ENCODE measurements around the gene KIFBP. TPM values are rescaled to one million over a fixed set of nuclear protein-coding genes. Genes with fewer than 3 reads are reported as not detected.

KIFBP gene
- total RNA-seq, 1 donor from 2014 or later, result 26.9 TPM

DNA sequence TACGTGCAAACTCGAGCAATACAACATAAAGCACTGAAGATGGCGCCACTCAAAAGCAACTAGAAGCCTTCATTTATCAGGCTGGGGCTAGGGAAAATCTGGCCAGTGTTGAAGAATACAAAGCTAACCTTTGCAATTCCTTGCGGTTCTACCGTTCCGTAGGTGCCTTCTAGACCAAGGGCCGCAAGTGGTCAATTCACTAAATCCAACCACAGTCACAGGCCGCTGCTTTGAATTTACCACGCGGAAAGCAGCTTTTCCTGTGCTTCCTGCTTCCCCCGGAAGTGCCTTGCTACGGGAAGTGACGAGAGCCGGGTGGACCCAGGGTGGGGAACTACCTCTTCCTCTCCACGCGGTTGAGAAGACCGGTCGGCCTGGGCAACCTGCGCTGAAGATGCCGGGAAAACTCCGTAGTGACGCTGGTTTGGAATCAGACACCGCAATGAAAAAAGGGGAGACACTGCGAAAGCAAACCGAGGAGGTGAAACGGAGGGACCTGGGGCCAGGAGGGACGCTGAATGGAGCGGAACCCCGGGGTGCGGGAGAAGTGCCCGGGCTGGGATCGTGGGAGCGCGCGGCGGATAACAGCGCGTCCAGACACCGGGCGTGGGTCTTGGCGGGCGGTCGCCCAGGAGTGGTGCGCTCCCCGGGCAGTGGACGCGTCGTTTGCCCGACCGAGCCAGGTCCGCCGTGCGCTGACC, 32.6 kb upstream of the KIFBP start, which contains the start of gene DDX21:
DDX21 (plus strand) TSS at position 339 of the 701 bp plus-strand sequence; CDS start at position 395, 56 bp downstream.
- Mint-ChIP-seq H3K4me3 (peak within 1 kb of the TSS; percentile 99), H3K27me3 (no peaks in the 10 kb centered on the region), H3K36me3 (peaks cover 17% of the 10 kb centered on the region), H3K27ac (peak within 1 kb of the TSS; percentile 98), H3K9me3 (no peaks in the 10 kb centered on the region), H3K4me1 (ENCODE audit: unreplicated experiment) (peaks cover 15% of the 10 kb centered on the region)
- DNase-seq (ENCODE audit: extremely low spot score, unreplicated experiment), result peak; percentile 87
- peak; percentile 78 for TF ChIP-seq CTCF (conservative IDR thresholded peaks at IDR 0.05)

GRCh38 chr10:68957284-68957615, 31.4 kb upstream of the KIFBP start:
- Mint-ChIP-seq H3K4me3 (peak overlapping the region; percentile 99), H3K9me3 (no peaks in the 10 kb centered on the region), H3K36me3 (peaks cover 27% of the 10 kb centered on the region), H3K27ac (peak overlapping the region; percentile 98), H3K27me3 (no peaks in the 10 kb centered on the region), H3K4me1 (ENCODE audit: unreplicated experiment) (peaks cover 15% of the 10 kb centered on the region)
- TF ChIP-seq CTCF (conservative IDR thresholded peaks at IDR 0.05), result no peak
- no peak for DNase-seq (ENCODE audit: extremely low spot score, unreplicated experiment)

DNA sequence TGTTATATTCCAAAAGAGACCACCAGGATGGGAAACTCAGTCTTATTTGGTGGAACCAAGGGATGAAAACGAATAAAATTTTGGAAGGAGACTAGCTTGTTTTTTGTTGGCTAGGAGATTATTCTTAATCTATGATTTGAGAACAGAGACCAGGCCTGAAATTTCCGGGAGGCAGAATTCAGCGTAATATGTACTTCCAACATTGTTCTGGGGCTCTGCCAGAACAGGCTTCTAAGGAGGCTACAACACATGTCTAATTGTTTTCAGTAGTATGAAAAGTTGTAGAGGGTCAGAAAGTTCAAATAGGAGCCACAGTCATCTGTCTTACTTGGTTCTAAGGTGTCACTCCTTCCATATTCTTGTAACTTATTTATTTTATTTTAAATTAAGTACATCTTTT, 30.9 kb upstream of the KIFBP start:
- peak overlapping the region; percentile 99 for H3K4me3 Mint-ChIP-seq
- no peak for DNase-seq (ENCODE audit: extremely low spot score, unreplicated experiment)
- H3K36me3 Mint-ChIP-seq, result peaks cover 28% of the 10 kb centered on the region

DNA sequence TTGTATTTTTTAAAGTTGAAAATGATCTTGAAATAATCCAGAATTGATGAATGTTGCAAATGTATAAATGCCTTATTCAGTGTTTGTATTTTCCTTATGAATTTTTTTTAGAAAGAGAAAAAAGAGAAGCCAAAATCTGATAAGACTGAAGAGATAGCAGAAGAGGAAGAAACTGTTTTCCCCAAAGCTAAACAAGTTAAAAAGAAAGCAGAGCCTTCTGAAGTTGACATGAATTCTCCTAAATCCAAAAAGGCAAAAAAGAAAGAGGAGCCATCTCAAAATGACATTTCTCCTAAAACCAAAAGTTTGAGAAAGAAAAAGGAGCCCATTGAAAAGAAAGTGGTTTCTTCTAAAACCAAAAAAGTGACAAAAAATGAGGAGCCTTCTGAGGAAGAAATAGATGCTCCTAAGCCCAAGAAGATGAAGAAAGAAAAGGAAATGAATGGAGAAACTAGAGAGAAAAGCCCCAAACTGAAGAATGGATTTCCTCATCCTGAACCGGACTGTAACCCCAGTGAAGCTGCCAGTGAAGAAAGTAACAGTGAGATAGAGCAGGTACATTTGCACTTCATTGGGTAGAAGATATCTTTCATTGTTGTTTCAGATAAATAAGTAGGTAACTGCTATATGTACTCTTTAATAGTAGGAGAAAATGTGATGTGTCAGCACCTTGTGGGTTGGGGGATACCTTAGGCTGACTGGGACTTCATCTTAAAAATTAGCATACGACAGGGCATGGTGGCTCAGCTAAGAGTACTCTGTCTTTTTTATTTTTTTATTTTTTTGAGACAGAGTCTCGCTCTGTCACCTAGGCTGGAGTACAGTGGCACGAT, 28.7 kb upstream of the KIFBP start:
- H3K27ac Mint-ChIP-seq, result no peak overlapping the region
- peaks cover 26% of the 10 kb centered on the region for H3K36me3 Mint-ChIP-seq

More for the DNA sequence above, 30.9 kb upstream of the KIFBP start:
- no peaks in the 10 kb centered on the region for H3K27me3 Mint-ChIP-seq
- peaks cover 15% of the 10 kb centered on the region for H3K4me1 Mint-ChIP-seq (ENCODE audit: unreplicated experiment)
- no peaks in the 10 kb centered on the region for H3K9me3 Mint-ChIP-seq
- peak; percentile 47 for TF ChIP-seq CTCF (conservative IDR thresholded peaks at IDR 0.05)
- peak overlapping the region; percentile 98 for H3K27ac Mint-ChIP-seq

GRCh38 chr10:68963151-68963550, 25.5 kb upstream of the KIFBP start:
- Mint-ChIP-seq H3K9me3 (no peaks in the 10 kb centered on the region), H3K4me1 (ENCODE audit: unreplicated experiment) (no peaks in the 10 kb centered on the region), H3K27ac (no peak overlapping the region), H3K4me3 (no peak overlapping the region), H3K27me3 (no peaks in the 10 kb centered on the region), H3K36me3 (peaks cover 29% of the 10 kb centered on the region)
- no peak for TF ChIP-seq CTCF (conservative IDR thresholded peaks at IDR 0.05)
- no peak for DNase-seq (ENCODE audit: extremely low spot score, unreplicated experiment)

More for the DNA sequence above, 28.7 kb upstream of the KIFBP start:
- H3K27me3 Mint-ChIP-seq, result no peaks in the 10 kb centered on the region
- TF ChIP-seq CTCF (conservative IDR thresholded peaks at IDR 0.05), result no peak
- DNase-seq (ENCODE audit: extremely low spot score, unreplicated experiment), result no peak
- no peak overlapping the region for H3K4me3 Mint-ChIP-seq
- H3K4me1 Mint-ChIP-seq (ENCODE audit: unreplicated experiment), result peaks cover 15% of the 10 kb centered on the region
- H3K9me3 Mint-ChIP-seq, result no peaks in the 10 kb centered on the region

Data from type B pancreatic cell (in vitro differentiated cells).